GM21367 (cell line): ENCODE measurements around the gene PDE3B.
"Not testable (repeated sequence)": the region's sequence is repeated elsewhere in the genome, so short reads cannot be mapped to it uniquely, and the experiment has no call there.

Source experiments
- ATAC-seq: cut with Tn5 transposase; IDR thresholded peaks from one replicate; pipeline ENCODE4 v1.9.1; 2021; ENCODE audit not compliant: unreplicated experiment

PDE3B gene

DNA sequence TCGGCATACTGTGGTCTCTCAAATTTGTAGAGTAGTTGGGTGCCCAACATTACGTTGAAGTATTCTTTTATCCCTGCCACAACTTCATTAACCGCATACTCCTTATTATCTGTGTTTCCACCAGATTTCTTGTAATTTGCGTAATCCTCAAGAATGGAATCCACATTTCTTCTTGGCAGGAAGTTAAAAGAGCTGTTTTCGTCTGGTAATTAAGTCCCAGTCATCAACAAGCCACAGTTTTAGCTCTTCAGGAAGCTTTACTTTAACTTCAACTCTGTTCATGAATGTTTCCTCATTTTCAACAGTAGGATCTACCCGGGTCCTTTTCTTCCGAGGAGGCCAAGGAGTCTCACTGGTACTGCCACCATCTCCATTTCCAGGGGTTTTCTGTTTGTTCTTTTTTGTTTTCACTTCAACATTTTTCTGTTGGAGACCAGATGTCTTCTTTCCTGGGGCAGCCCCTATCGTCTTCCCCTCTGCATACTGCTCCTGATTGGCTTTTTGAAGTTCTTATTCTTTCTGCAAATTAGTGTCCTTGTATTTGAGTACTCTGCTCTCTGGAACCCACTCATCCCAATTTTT, 30.3 kb downstream of the PDE3B start:
- ATAC-seq = no peak

DNA sequence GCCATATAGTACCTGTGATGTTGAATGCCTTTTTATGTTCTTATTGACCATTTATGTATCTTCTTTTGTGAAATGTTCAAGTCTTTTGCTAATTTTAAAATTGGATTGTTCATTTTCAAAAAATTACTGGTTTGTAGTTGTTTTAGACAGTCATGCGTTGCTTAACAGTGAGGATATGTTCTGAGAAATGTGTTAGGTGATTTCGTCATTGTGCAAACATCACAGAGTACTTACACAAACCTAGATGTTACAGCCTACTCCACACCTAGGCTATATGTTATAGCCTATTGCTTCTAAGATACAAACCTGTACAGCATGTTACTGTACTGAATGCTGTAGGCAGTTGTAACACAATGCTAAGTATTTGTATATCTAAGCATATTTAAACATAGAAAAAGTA, 32.5 kb downstream of the PDE3B start:
- no peak for ATAC-seq

DNA sequence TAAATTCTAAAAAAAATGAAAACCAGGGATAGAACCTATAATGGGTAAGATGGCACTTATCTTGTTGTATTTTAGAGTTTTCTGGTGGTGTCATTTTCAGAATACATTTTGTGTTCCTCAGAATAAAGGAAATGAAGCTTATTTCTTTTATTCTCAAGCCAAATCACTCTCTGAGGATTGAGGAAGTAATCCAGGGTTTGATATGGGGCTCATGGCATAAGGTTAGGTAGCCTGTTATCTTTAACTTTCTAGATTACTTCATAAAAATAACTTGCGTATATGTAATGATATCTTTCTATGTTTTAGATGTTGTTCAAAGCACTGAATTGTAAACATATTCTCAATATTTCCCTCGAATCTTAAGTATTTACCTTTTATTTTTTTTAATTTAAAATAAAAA, 33.5 kb downstream of the PDE3B start:
- no peak for ATAC-seq

DNA sequence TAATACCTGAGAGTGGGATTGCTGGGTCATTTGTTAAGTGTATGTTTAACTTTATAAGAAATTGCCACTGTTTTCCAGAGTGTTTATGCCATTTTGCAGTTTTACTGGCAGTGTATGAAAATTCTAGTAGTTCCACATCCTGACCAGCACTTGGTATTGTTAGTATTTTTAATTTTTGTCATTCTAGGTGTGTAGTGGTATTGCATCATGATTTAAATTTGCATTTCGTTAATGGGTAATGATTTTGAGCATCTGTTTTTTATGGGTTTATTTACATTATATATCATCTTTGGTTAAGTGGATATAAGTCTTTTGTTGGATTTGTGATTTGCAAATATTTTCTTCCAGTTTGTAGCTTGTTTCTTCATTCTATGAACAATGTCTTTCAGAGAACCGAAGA, 34.7 kb downstream of the PDE3B start:
- ATAC-seq = no peak

DNA sequence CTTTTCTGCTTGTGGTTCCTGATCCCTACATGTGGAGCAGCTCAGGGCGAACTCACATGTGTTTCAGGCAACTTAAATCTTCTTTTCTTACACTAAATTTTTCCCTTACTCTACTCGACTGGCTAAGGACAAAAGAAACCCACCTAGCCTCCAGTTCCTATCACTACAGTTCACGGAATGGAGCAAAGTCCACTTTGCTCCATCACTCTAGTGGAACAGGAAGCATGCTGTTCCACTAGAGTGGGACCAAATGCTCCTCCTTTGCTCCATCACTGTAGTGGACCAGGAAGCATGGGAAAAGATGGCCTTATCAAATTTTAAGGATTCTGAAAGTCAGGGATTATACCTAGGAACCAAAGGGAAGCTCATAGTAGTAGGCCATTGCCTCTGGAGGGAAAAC, 36.1 kb downstream of the PDE3B start:
- no peak for ATAC-seq

DNA sequence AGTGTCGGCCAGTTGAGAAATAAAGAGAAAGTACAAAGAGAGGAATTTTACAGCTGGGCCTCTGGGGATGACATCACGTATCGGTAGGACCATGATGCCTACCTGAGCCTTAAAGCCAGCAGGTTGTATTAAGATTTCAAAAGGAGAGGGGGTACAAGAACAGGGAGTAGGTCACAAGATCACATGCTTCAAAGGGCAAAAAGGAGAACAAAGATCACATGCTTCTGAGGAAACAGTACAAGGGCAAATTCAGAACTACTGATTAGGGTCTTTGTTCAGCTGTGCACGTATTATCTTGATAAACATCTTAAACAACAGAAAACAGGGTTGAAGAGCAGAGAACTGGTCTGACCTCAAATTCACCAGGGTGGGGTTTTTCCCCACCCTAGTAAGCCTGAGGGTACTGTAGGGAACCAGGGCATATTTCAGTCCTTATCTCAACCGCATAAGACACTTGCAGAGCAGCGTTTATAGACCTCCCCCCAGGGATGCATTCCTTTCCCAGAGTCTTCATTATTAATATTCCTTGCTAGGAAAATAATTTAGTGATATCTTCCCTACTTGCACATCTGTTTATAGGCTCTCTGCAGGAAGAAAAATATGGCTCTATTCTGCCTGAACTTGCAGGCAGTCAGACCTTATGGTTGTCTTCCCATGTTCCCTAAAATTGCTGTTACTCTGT, 40.8 kb downstream of the PDE3B start:
- ATAC-seq = not testable (repeated sequence)

DNA sequence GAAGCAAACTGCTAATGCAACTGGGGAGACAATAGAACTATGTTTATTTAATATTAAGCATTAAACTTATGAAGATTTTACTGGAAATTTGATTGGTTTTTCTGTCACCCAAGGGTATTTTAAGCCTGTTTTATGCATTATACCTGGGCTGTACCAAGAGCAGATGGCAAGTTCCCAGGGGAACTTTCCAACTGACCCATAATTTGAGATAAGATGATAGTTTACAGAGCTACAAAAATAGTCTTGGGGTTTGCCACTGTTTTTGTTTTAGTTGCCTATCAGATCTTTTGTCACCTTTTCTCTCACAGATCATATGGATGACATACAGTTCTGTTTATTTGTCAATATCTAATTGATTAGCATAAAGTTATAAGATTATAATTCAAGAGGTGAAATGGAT, 43.9 kb downstream of the PDE3B start:
- no peak for ATAC-seq

DNA sequence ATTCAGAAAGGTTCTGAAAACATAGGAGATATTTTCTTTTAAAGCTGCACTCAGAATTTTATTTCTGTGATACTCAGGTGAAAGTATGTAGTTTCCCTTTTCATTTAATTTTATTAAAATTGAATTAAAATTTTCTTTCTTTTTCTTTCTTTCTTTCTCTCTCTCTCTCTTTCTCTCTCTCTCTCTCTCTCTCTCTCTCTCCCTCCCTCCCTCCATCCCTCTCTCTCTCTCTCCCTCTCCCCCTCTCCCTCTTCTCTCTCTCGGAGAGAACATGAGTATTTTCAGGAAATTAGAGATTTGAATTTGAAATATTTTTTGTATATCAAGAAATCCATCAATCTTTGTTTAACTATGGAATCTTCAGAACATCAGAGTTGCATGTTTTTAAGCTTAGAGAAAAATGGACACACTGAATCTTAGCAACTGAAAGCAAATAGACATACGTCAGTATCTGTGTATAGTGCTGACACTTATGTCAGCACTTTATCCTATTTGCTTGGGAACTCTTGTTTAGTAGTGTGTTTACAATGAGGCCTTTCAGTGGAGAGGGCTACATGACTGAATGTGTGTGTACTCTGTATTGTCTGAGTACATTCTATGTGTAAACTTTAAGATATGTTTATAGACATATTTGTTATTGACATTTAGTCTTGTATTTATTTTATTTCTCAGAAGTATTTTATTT, 44.5 kb downstream of the PDE3B start:
- ATAC-seq = no peak

DNA sequence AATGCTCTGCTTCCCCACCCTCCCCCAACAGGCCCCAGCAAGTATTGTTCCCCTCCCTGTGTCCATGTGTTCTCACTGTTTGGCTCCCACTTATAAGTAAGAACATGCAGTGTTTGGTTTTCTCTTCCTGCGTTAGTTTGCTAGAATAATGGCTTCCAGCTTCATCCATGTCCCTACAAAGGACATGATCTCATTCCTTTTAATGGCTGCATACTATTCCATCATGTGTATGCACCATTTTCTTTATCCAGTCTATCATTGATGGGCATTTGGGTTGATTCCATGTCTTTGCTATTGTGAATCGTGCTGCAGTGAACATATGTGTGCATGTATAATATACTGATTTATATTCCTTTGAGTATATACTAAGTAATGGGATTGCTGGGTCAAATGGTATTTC, 52.1 kb downstream of the PDE3B start:
- ATAC-seq = not testable (repeated sequence)

DNA sequence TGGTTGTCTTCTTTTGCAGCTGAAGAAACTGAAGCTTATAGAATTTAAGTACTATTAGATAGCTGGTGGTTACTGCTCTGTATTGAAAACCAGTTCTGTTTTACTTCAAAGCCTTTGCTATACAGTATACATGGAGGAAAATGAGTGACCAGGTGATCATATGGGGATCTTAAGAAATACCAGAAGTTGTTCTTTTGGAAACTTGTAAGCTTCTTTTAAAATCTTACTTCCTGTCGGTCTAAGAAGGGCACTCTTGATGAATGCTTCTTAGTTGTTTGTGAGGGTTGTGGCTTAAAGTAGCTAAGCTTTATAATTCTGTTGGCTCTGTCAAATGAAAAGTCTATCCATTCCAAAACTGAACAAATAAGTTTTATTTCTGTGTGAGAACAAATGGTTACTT, 55.2 kb downstream of the PDE3B start:
- no peak for ATAC-seq

DNA sequence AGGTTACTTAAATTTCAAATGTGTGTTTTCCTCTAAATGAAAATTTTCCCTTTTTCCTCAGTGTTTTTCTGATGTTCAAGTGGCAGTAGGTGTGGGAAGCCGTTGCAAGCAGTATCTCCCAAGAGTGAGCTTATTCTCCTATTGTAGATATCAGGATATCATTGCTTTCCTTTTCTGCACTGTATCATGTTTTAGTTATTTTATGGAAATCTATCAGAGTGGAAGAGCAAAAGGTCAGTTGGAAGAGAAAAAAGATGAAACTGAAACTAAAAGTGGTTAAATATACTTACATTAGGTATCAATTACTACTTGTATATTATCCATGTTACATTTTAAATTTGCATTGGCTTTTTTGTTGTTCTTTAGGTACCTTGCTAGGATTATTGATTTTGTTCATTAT, 57.0 kb downstream of the PDE3B start:
- no peak for ATAC-seq

DNA sequence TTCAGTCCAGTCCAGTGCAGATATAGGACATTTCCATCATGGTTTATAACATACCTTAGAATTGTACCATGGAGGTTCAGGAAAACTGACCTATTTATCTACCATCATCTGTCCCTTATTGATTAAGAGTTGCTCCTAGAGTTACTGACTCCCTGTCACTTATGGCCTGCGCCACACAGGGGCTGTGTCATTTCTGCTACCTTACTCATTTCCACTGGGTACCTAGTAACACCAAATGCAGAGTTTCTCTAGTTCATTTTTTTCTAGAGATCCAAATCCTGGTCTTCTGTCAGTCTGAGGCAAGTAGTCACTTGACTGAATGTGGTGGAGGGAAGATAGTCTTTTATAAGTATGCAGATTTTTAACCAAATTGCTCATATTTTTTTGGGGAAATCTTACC, 59.2 kb downstream of the PDE3B start:
- no peak for ATAC-seq

DNA sequence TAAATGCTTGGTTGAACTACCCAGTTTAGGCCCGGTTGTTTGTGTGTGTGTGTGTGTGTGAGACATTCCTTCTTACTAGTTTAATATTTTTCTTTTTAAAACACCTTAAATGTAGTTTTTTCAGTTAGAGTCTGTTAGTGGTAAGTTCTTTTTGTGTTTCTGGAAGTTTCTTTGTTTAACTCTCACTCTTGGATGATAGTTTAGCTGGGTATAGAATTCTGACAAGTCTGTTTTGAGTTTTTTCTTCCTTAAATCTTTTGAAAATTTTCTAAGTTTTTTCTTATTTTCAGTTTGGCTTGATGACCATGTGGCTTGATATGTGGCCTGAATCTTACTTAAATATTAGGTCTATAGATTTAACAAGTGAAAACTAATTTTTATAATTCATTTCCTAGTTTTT, 60.1 kb downstream of the PDE3B start:
- no peak for ATAC-seq

DNA sequence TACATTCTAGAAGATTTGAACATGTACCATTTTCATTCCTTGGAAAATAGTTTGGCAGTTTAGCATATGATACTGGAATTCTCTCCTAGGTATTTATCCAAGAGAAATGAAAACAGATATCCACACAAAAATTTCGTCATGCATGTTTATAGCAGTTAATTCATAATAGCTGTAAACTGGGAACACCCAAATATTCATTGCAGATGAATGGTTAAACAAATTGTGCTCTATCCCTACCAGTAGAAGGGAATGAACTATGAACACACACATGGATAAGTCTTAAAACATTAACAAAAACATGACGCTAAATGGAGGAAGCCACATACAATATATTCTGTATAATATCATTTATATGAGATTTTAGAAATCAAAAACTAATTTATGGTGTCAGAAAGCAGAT, 61.5 kb downstream of the PDE3B start:
- ATAC-seq = no peak

DNA sequence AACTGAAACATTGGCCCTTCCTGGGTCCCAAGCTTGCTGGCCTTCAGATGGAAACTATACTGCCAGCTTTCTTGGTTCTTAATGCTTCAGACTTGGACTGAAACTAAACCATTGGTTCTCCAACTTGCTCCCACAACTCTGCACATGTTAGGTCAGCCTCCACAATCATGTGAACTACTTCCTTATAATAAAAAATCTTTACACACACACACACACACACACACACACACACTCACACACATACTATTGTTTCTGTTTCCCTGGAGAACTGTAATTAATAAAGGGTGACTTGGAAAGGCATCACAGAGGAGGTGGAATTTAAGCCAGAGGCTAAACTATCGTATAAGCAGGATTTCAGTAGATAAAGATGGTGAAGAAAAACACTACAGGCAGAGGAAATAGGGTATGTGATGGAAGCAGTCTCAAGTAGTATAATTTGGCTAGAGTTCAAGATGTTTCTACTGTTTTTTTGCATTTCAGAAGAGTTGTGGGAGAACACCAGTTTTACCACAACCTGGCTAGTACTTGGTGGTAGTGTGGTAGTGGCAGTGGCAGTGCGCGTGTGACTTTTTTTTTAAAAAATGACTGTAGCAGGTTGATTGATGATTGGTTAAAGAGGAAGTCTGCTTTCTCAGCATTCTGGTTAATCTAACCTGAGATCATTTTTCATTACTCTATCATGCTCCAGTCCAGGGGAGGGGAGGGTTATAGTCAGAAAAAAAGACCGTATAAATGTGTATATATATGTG, 70.1 kb downstream of the PDE3B start:
- no peak for ATAC-seq

DNA sequence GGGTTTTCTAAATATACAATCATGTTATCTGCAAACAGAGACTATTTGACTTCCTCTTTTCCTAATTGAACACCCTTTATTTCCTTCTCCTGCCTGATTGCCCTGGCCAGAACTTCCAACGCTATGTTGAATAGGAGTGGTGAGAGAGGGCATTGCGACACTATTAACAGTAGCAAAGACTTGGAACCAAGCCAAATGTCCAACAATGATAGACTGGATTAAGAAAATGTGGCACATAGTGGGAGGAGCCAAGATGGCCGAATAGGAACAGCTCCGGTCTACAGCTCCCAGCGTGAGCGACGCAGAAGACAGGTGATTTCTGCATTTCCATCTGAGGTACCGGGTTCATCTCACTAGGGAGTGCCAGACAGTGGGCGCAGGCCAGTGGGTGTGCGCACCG, 72.1 kb downstream of the PDE3B start:
- not testable (repeated sequence) for ATAC-seq

DNA sequence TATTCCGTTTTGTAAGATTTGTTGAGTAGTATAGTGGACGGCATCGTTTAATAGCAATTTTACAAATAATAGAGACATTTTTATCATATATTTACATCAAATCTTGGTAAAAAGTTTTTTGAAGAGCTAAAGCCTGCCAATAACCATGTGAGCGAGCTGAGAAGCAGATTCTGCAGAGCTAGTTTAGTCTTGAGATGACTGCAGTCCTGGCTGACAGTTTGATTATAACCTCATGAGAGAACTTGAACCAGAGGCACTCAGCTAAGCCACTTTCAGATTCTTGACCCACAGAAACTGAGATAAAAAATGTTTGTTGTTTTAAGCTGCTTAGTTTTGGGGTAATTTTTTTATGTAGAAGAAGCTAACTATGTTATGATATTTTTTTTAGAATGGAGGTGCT, 78.9 kb downstream of the PDE3B start:
- no peak for ATAC-seq

DNA sequence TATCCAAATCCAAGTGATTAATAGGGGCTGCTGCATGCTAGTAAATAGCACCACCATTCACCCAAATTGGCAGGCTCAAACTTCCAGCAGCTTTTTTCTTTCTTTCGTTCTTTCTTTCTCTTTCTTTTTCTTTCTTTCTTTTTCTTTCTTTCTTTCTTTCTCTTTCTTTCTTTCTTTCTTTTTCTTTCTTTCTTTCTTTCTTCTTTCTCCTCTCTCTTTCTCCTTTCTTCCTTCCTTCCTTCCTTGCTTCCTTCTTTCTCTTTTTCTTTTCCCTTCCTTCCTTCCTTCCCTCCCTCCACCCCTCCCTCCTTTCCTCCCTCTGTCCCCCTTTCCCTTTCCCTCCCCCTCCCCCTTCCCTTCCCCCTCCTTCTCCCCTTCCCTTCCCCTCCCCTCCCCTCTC, 81.5 kb downstream of the PDE3B start:
- no peak for ATAC-seq

DNA sequence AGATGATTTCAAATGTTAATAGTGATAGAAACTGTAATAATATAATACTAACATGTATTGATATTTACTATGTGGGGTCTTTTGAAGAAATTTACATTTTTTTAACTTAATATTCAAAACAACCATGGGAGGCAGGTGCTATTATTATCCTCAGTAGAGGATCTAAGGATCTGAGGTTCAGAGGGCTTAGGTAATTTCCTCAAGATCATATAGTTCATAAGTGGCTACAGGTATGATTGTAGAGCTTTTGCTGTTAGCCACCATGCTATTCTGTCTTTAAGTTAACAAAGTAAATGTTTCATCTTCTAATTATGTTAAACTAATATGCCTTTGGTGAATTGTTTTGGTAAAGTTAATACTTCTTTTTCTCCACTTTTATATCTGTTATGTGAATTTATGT, 83.6 kb downstream of the PDE3B start:
- no peak for ATAC-seq

DNA sequence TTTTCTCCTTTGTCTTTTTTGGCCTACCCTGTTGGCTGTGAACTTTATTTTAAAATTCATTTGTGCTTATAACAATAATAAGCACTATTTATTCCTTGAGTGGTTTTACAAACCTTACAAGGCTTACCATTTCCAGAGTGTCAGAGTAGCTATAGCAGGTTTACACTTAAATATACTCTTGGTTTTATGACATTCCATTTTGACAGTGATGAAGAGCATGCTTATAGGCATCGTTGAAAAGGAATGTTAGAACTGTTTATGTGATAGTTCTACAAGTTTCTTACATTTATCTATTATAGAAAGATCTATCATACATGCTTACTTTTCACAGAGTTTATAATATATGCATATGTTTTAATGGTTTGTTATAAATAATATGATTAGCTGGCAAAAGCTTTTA, 84.1 kb downstream of the PDE3B start:
- no peak for ATAC-seq

DNA sequence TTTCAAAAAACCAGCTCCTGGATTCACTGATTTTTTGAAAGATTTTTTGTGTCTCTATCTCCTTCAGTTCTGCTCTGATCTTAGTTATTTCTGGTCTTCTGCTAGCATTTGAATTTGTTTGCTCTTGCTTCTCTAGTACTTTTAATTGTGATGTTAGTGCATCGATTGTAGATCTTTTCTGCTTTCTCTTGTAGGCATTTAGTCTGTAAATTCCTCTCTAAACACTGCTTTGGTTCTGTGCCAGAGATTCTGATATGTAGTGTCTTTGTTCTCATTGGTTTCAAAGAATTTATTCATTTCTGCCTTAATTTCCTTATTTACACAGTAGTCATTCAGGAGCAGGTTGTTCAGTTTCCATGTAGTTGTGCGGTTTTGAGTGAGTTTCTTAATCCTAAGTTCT, 96.9 kb downstream of the PDE3B start:
- not testable (repeated sequence) for ATAC-seq

DNA sequence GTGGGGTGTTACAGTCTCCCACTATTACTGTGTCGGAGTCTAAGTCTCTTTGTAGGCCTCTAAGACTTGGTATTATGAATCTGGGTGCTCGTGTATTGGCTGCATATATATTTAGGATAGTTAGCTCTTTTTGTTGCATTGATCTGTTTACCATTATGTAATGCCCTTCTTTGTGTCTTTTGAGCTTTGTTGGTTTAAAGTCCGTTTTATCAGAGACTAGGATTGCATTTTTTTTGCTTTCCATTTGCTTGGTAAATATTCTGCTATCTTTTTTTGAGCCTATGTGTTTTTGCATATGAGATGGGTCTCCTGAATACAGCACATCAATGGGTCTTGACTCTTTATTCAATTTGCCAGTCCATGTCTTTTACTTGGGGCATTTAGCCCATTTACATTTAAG, 97.6 kb downstream of the PDE3B start:
- ATAC-seq = no peak
